Ovary (tissue), 9 donors: ENCODE measurements around the gene PTH1R. TPM values are rescaled to one million over a fixed set of nuclear protein-coding genes. Genes with fewer than 3 reads are reported as not detected.
A peak's percentile ranks its signal among the peaks of the same experiment; 100 is the strongest.

Experiments used
- DNase-seq, 5 donors: peaks; one replicate each; pipeline ENCODE4 v3.0.0-alpha.2; 2019 to 2020
- H3K27ac ChIP-seq, 2 donors: fragments of 200-600 bp; one replicate each; pipeline versions ENCODE4 v1.5.1 to v1.8.0; 2019 to 2022
- H3K27me3 ChIP-seq: fragments of 200-600 bp; one replicate; pipeline ENCODE4 v1.8.0; 2022
- H3K36me3 ChIP-seq: fragments of 200-600 bp; sonication (generic); one replicate; pipeline ENCODE4 v1.5.1; 2019
- H3K4me1 ChIP-seq: one replicate; pipeline ENCODE4 v1.8.1; 2013; ENCODE audit warnings: mild to moderate bottlenecking, moderate library complexity; ENCODE audit not compliant: insufficient read depth
- H3K4me3 ChIP-seq: fragments of 200-600 bp; sonication (generic); one replicate; pipeline ENCODE4 v1.5.1; 2017
- H3K9me3 ChIP-seq, 2 donors: fragments of 200-600 bp in 1 of 2; sonication (generic) in 1 of 2; one replicate each; pipeline versions ENCODE4 v1.5.1 to v1.8.1; 2013 to 2019; ENCODE audit warnings: mild to moderate bottlenecking in 1 of 2, moderate library complexity in 1 of 2
- CTCF ChIP-seq, 3 donors: fragments of 450-650 bp in 2 of 3; fragments of 200-600 bp in 1 of 3; IDR thresholded peaks; one replicate each; pipeline versions ENCODE4 v1.5.1 to v1.8.0; 2016 to 2022; ENCODE audit warnings: antibody characterized with exemption in 3 of 3, mild to moderate bottlenecking in 1 of 3
- EP300 ChIP-seq: sonication (generic); formaldehyde crosslinking; IDR thresholded peaks from one replicate; pipeline ENCODE4 v1.6.1; 2017; ENCODE audit warnings: antibody characterized with exemption
- POLR2A ChIP-seq: fragments of 450-650 bp; IDR thresholded peaks from one replicate; pipeline ENCODE4 v1.6.1; 2017; ENCODE audit warnings: antibody characterized with exemption, mild to moderate bottlenecking, moderate library complexity
- WGBS, 3 donors: extraction: QIAGEN DNeasy Blood & Tissue Kit in 1 of 3; methylation state at CpG; one replicate each; pipeline versions ENCODE4 v1.1.5 to v1.1.7; 2013 to 2017; 5-methylcytosine and 5-hydroxymethylcytosine counted together
- intact Hi-C, 4 donors: fragments of 100-400 bp; cut with DNase I; formaldehyde crosslinking; loops; one replicate each; pipeline versions ENCODE4 v1.11.0 to v1.15.1; 2022 to 2023
- polyA plus RNA-seq, 2 donors: library from polyadenylated mRNA; stranded (reverse); fragments of 200-250 nt in 1 of 2; fragments of 350-450 nt in 1 of 2; fragmentation: Illumina TruSeq in 1 of 2; extraction: RNeasy Lipid Tissue Mini Kit (QIAGEN cat#74804) in 1 of 2; gene quantifications; one replicate each; pipeline ENCODE4 v1.2.3, GENCODE V29; 2013 to 2014
- total RNA-seq, 7 donors: library from RNA; depleted of rRNA in 2 of 7; stranded (reverse); fragments of >200 nt in 2 of 7; fragmentation: NEBNext Ultra II Directional in 3 of 7; extraction: Animal tissue kit (Norgen Biotek cat#: 25700) in 3 of 7; gene quantifications; one replicate each; pipeline versions ENCODE4 v1.1.0 to v1.2.4, GENCODE V29; 2016 to 2023
- donor health status: DM: no; HTN: no; CAD: no; lungs with moderate emphysema.
- donor health status: DM: no; HTN: no; CAD: no.
- donor health status: Bipolar disorder and iron deficiency.
- donor health status: DM: yes; HTN: yes; CAD: no.
- donor health status: DM: no; HTN: no; CAD: no.
- donor health status: DM: yes; HTN: yes; CAD: no.

The PTH1R gene
- total and polyA plus RNA-seq, 9 donors, result 3.8 to 23.9 (median 12.3) TPM

- DNase-seq, result peak in 1 of 5 donors; percentile 23
- Histone ChIP-seq H3K9me3 (no peaks in the 10 kb centered on the region), H3K4me3 (no peak overlapping the region), H3K27ac (no peak overlapping the region), H3K36me3 (no peaks in the 10 kb centered on the region), H3K4me1 (peaks cover 39% of the 10 kb centered on the region), H3K27me3 (no peaks in the 10 kb centered on the region)
- WGBS, 3 donors, result 86 to 96% (median 93%) methylated on average over 2 of the region's 2 CpGs
- TF ChIP-seq CTCF (IDR thresholded peaks at IDR 0.05) (no peak), POLR2A (no peak), EP300 (no peak)
- intact Hi-C loops, result loop anchor here in 1 of 4 donors (5.0 kb wide), 1 partner anchor 158 kb away; no protein-coding TSS in a partner anchor
Measured at GRCh38 chr3:46929324-46929723, 51.8 kb downstream of the PTH1R start.

GRCh38 chr3:46930166-46930944 is 52.8 kb downstream of the PTH1R start:
- peaks cover 49% of the 10 kb centered on the region for H3K4me1 ChIP-seq

GRCh38 chr3:46930945-46931403 is 53.5 kb downstream of the PTH1R start:
- DNase-seq, result peak in 1 of 5 donors; percentile 21
- no peaks in the 10 kb centered on the region for H3K27me3 ChIP-seq
- H3K4me3 ChIP-seq, result no peak overlapping the region
- peak overlapping the region in 1 of 2 donors; percentile 4 for H3K27ac ChIP-seq
- H3K36me3 ChIP-seq, result no peaks in the 10 kb centered on the region
- 60 to 74% (median 68%) methylated on average over 3 of the region's 3 CpGs for WGBS, 3 donors
- H3K4me1 ChIP-seq, result peaks cover 50% of the 10 kb centered on the region
- intact Hi-C loops, result loop anchor here in 2 of 4 donors (10.0 kb wide), 1 partner anchor 394 kb away; no protein-coding TSS in a partner anchor
- TF ChIP-seq EP300 (no peak), CTCF (IDR thresholded peaks at IDR 0.05) (no peak)
- H3K9me3 ChIP-seq, result no peaks in the 10 kb centered on the region

More at GRCh38 chr3:46930166-46930944, 52.8 kb downstream of the PTH1R start:
- Histone ChIP-seq H3K9me3 (no peaks in the 10 kb centered on the region), H3K27ac (peak overlapping the region in 1 of 2 donors; percentile 4), H3K36me3 (no peaks in the 10 kb centered on the region), H3K27me3 (no peaks in the 10 kb centered on the region), H3K4me3 (no peak overlapping the region)
- no peak for TF ChIP-seq POLR2A
- no peak for TF ChIP-seq EP300
- no peak for TF ChIP-seq CTCF (IDR thresholded peaks at IDR 0.05)
- peak in 1 of 5 donors; percentile 31 for DNase-seq
- WGBS, 3 donors, result 71 to 80% (median 80%) methylated on average over 9 of the region's 9 CpGs
- intact Hi-C loops, result loop anchor here in 2 of 4 donors (10.0 kb wide), 1 partner anchor 394 kb away; no protein-coding TSS in a partner anchor

GRCh38 chr3:46931631-46932331 is 54.3 kb downstream of the PTH1R start:
- H3K4me3 ChIP-seq, result no peak overlapping the region
- H3K4me1 ChIP-seq, result peaks cover 50% of the 10 kb centered on the region
- H3K36me3 ChIP-seq, result no peaks in the 10 kb centered on the region
- no peaks in the 10 kb centered on the region for H3K9me3 ChIP-seq
- 33 to 37% (median 35%) methylated on average over 6 of the region's 6 CpGs for WGBS, 3 donors
- H3K27me3 ChIP-seq, result no peaks in the 10 kb centered on the region
- intact Hi-C loops, result loop anchor here in 2 of 4 donors (10.0 kb wide), 1 partner anchor 393 kb away; no protein-coding TSS in a partner anchor
- peak overlapping the region in 1 of 2 donors; percentile 5 for H3K27ac ChIP-seq
- TF ChIP-seq EP300 (no peak), POLR2A (no peak), CTCF (IDR thresholded peaks at IDR 0.05) (no peak)
- peak in 1 of 5 donors; percentile 58 for DNase-seq
